NB4 (cell line): ENCODE data around the gene PREP.

Experiments used
- DNase-seq: peaks from one replicate; pipeline ENCODE4 v3.0.0; 2010; ENCODE audit warnings: low read depth
- H3K4me3 ChIP-seq: one replicate; pipeline ENCODE4 v1.5.1; 2011; ENCODE audit warnings: mild to moderate bottlenecking, low read depth, low read length, moderate library complexity
- CTCF ChIP-seq: IDR thresholded peaks from one replicate; pipeline ENCODE4 v1.5.1; 2012; ENCODE audit warnings: low read depth, low read length
- MAX ChIP-seq: IDR thresholded peaks from 2 replicates; pipeline ENCODE4 v1.6.1; 2011; ENCODE audit warnings: low read depth, low read length
- MYC ChIP-seq: IDR thresholded peaks from 2 replicates; pipeline ENCODE4 v1.6.1; 2011; ENCODE audit warnings: low read depth, low read length
- POLR2A ChIP-seq: IDR thresholded peaks from 2 replicates; pipeline ENCODE4 v1.6.1; 2011; ENCODE audit warnings: mild to moderate bottlenecking; ENCODE audit not compliant: insufficient read length; ENCODE audit errors: extremely low read depth

PREP gene

GRCh38 chr6:105389543-105389942 is 13.3 kb downstream of the PREP start:
- TF ChIP-seq CTCF (no peak), MYC (no peak), POLR2A (no peak), MAX (no peak)
- no peak overlapping the region for H3K4me3 ChIP-seq
- no peak for DNase-seq

GRCh38 chr6:105388392-105388791 is 14.5 kb downstream of the PREP start:
- TF ChIP-seq MAX (no peak), MYC (no peak), CTCF (no peak), POLR2A (no peak)
- no peak for DNase-seq
- no peak overlapping the region for H3K4me3 ChIP-seq

GRCh38 chr6:105384004-105384403 is 18.9 kb downstream of the PREP start:
- no peak for TF ChIP-seq CTCF
- no peak for TF ChIP-seq POLR2A
- no peak for TF ChIP-seq MYC
- no peak for TF ChIP-seq MAX
- no peak overlapping the region for H3K4me3 ChIP-seq
- no peak for DNase-seq

GRCh38 chr6:105382958-105383357 is 19.9 kb downstream of the PREP start:
- no peak for TF ChIP-seq MAX
- TF ChIP-seq CTCF = no peak
- no peak for TF ChIP-seq MYC
- TF ChIP-seq POLR2A = no peak
- no peak for DNase-seq
- no peak overlapping the region for H3K4me3 ChIP-seq

DNA sequence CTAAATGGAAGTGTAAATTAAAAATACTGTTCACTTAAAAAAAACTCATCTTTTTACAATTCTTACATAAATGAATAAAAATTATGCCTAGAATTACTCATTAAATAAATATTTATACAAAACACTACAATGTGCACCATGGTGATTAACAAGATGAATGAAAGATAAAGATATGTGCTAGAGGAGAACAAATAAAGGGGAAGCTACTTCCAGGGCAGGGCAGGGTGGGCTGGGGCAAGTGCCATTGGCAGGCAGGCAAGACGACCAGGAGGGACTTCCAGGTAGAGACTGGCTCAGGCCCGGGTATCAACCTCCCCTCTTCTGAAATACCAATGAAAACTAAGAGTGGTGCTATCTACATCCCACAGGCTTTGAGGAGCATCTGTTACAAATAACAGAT is 20.4 kb downstream of the PREP start:
- TF ChIP-seq MAX (no peak), CTCF (no peak), POLR2A (no peak), MYC (no peak)
- H3K4me3 ChIP-seq = no peak overlapping the region
- DNase-seq = no peak

DNA sequence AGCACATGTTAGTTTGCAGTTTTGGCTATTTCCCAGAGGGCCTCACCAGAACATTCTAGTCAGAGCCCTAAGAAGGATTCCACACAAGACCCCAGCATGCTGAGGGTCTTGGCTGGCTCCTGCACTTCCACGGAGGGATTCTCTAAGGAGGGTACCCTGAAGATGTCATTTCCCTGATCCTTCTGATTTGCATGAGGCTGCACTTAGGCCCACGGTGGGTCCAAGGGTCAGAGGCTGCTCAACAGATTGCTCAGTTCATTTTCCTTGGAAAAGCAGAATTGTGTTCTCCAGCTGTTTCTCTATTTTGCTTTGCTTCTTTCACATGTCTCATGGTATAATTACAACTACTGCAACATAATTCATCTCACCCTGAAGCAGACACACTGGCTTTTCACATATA is 22.2 kb downstream of the PREP start:
- no peak overlapping the region for H3K4me3 ChIP-seq
- no peak for TF ChIP-seq MAX
- TF ChIP-seq CTCF = no peak
- no peak for TF ChIP-seq POLR2A
- TF ChIP-seq MYC = no peak
- DNase-seq = no peak
